Measurements from ENCODE around the gene PTP4A1. TPM values are rescaled to one million over a fixed set of nuclear protein-coding genes. Genes with fewer than 3 reads are reported as not detected.

Gene PTP4A1
- total and polyA plus RNA-seq, 2 of the 13 experiments (the other 11 are each of a cell fraction or from before 2014, with no cell fraction given), result 141 to 376 TPM

GRCh38 chr6:63527658-63528514, 44.4 kb upstream of the PTP4A1 start (continued):
- TF ChIP-seq, protein P1, sequence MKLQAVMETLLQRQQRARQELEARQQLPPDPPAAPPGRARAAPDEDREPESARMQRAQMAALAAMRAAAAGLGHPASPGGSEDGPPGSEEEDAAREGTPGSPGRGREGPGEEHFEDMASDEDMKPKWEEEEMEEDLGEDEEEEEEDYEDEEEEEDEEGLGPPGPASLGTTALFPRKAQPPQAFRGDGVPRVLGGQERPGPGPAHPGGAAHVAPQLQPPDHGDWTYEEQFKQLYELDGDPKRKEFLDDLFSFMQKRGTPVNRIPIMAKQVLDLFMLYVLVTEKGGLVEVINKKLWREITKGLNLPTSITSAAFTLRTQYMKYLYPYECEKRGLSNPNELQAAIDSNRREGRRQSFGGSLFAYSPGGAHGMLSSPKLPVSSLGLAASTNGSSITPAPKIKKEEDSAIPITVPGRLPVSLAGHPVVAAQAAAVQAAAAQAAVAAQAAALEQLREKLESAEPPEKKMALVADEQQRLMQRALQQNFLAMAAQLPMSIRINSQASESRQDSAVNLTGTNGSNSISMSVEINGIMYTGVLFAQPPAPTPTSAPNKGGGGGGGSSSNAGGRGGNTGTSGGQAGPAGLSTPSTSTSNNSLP (IDR thresholded peaks at IDR 0.05; ENCODE audit: low read depth, low read length), result peak; percentile 81; the same call in 1 of the 2 replicates
- TF ChIP-seq ADNP (CRISPR knock-in tag; IDR thresholded peaks at IDR 0.05), result no peak
- TF ChIP-seq KAT7 (CRISPR knock-in tag; IDR thresholded peaks at IDR 0.05; ENCODE audit: borderline replicate concordance), result peak; percentile 54; the same call in 1 of the 2 replicates
- no peak for TF ChIP-seq ZNF577 (CRISPR knock-in tag; IDR thresholded peaks at IDR 0.05; ENCODE audit: borderline replicate concordance, low read depth)
- TF ChIP-seq, protein P2, sequence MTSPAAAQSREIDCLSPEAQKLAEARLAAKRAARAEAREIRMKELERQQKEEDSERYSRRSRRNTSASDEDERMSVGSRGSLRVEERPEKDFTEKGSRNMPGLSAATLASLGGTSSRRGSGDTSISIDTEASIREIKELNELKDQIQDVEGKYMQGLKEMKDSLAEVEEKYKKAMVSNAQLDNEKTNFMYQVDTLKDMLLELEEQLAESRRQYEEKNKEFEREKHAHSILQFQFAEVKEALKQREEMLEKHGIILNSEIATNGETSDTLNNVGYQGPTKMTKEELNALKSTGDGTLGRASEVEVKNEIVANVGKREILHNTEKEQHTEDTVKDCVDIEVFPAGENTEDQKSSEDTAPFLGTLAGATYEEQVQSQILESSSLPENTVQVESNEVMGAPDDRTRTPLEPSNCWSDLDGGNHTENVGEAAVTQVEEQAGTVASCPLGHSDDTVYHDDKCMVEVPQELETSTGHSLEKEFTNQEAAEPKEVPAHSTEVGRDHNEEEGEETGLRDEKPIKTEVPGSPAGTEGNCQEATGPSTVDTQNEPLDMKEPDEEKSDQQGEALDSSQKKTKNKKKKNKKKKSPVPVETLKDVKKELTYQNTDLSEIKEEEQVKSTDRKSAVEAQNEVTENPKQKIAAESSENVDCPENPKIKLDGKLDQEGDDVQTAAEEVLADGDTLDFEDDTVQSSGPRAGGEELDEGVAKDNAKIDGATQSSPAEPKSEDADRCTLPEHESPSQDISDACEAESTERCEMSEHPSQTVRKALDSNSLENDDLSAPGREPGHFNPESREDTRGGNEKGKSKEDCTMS (CRISPR knock-in tag; conservative IDR thresholded peaks at IDR 0.05), result no peak
- TF ChIP-seq ELK4 (CRISPR knock-in tag; IDR thresholded peaks at IDR 0.05; ENCODE audit: borderline replicate concordance), result no peak
- no peak for TF ChIP-seq ZC3H4 (CRISPR knock-in tag; IDR thresholded peaks at IDR 0.05; ENCODE audit: borderline replicate concordance)
- no peak for TF ChIP-seq PCBP1 (IDR thresholded peaks at IDR 0.05; ENCODE audit: borderline replicate concordance, low read depth, low read length)
- TF ChIP-seq ZNF281 (CRISPR knock-in tag; IDR thresholded peaks at IDR 0.05; ENCODE audit: borderline replicate concordance), result peak; percentile 38; the same call in 1 of the 2 replicates
- peak; percentile 79 to 96; a peak in 3 of 4 replicates for TF ChIP-seq EP300 (IDR thresholded peaks at IDR 0.05; ENCODE audit: low read depth in 2 of 2, low read length in 2 of 2)
- TF ChIP-seq EP300 (CRISPR knock-in tag; IDR thresholded peaks at IDR 0.05; ENCODE audit: borderline replicate concordance), result peak; percentile 98
- TF ChIP-seq ZNF557 (CRISPR knock-in tag; IDR thresholded peaks at IDR 0.05), result no peak
- TF ChIP-seq, protein P3, sequence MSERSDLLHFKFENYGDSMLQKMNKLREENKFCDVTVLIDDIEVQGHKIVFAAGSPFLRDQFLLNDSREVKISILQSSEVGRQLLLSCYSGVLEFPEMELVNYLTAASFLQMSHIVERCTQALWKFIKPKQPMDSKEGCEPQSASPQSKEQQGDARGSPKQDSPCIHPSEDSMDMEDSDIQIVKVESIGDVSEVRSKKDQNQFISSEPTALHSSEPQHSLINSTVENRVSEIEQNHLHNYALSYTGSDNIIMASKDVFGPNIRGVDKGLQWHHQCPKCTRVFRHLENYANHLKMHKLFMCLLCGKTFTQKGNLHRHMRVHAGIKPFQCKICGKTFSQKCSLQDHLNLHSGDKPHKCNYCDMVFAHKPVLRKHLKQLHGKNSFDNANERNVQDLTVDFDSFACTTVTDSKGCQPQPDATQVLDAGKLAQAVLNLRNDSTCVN (CRISPR knock-in tag; IDR thresholded peaks at IDR 0.05; ENCODE audit: borderline replicate concordance), result peak; percentile 21; the same call in 1 of the 2 replicates
- TF ChIP-seq ZNF274 (CRISPR knock-in tag; IDR thresholded peaks at IDR 0.05), result no peak
- TF ChIP-seq TEAD3 (CRISPR knock-in tag; optimal IDR thresholded peaks at IDR 0.05; ENCODE audit: borderline replicate concordance), result peak; percentile 92
- TF ChIP-seq ZNF44 (CRISPR knock-in tag; IDR thresholded peaks at IDR 0.05), result peak; percentile 58; the same call in 1 of the 2 replicates
- TF ChIP-seq ZNF12 (CRISPR knock-in tag; IDR thresholded peaks at IDR 0.05), result peak; percentile 59; the same call in 1 of the 2 replicates
